ENCODE data around the gene COPS7A. TPM values are rescaled to one million over a fixed set of nuclear protein-coding genes. Genes with fewer than 3 reads are reported as not detected.
A peak's percentile ranks its signal among the peaks of the same experiment; 100 is the strongest.

Gene COPS7A
- total RNA-seq, 1 experiment from 2014 or later: 82.3 TPM

DNA sequence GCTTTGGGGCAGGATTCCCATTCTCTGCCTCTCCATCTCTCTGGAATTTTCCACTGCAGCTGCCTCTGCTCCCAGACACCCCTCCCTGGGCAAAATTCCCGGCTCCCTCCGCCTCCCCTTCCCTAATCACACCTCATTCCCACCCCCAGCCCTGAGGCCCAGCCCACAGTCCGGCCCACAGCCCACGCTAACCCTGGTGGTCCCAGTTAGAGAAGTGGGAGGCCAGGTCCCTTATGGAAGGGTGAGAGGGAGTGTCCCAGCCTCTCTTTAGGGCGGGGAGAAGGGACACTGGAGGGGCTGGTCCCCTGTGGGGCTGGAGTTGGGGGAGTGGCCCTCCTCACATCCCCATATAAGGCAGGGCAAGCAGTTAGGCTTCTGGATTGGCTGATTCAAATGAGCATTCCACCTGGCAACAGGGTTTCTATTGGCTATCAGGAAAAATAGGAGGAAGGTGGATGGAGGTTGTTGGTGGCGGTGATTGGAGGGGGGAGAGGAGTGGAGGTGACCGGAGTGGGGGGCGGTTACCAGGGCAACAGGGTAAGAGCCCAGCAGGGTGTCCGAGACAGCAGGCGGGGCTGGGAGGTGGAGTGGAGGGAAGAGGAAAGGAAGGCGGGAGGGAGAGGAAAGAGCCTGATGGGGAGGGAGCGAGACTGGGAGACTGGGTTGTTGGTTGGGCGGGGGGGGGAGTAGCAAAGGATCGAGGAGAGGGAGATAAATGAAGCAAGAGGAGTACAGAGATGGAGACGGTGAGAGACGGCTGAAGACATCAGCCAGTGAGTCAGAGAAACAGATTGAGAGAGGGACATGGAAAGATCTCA is 40.4 kb downstream of the COPS7A start:
- no peaks in the 10 kb centered on the region for H3F3A ChIP-seq (ENCODE audit: low read length, unreplicated experiment)

DNA sequence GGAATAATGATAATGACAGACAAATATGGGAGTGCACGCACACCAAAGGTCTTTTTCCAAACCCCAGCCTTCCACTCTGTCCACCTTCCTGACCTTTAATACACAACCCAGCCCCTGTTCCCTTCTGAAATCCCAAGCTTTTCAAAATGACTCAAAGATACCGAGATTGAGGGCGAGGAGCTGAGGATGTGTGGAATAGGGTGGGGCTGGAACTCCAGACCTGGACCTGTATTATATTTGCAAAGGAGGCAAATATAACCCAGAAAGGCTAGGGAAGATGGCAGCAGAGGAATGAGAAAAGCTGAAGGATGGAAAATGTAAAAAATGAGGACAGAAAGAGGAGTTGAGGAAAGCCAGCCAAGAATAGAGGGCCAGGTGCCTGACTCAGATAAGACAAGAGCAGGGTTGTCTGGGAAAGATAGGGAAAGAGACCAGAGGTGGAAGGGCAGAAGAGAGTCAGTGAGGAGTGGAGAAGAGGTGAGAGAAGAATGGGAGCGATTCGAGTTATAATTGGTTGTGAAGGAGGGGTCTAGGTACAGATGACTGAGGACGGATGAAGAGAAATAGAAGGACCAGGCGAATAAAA is 41.3 kb downstream of the COPS7A start:
- no peak for ATAC-seq
- DNase-seq: peak; percentile 9
- peak overlapping the region; percentile 69; the same call in 1 of the 2 replicates for H2AFZ ChIP-seq (ENCODE audit: low read length)

More for the DNA sequence above, 40.4 kb downstream of the COPS7A start:
- peaks cover 24% of the 10 kb centered on the region for H3K79me2 ChIP-seq (ENCODE audit: low read length)
- peak overlapping the region; percentile 38; the same call in 1 of the 2 replicates for H3K4me3 ChIP-seq (ENCODE audit: low read length)
- H3K9me2 ChIP-seq (replicated peaks; ENCODE audit: low read length): no peaks in the 10 kb centered on the region
- H4K20me1 ChIP-seq (ENCODE audit: low read length): no peaks in the 10 kb centered on the region; the same call in 1 of the 2 replicates
- H3K27me3 ChIP-seq (ENCODE audit: low read length): no peaks in the 10 kb centered on the region
- DNase-seq (peak; percentile 92), ATAC-seq (peak; percentile 69)
- peak overlapping the region; percentile 5; the same call in 1 of the 2 replicates for H3K27ac ChIP-seq (ENCODE audit: low read length)
- H3K36me3 ChIP-seq (ENCODE audit: low read depth, low read length): no peaks in the 10 kb centered on the region
- no peaks in the 10 kb centered on the region for H3K9me3 ChIP-seq (ENCODE audit: low read length)
- TF ChIP-seq, protein P1, sequence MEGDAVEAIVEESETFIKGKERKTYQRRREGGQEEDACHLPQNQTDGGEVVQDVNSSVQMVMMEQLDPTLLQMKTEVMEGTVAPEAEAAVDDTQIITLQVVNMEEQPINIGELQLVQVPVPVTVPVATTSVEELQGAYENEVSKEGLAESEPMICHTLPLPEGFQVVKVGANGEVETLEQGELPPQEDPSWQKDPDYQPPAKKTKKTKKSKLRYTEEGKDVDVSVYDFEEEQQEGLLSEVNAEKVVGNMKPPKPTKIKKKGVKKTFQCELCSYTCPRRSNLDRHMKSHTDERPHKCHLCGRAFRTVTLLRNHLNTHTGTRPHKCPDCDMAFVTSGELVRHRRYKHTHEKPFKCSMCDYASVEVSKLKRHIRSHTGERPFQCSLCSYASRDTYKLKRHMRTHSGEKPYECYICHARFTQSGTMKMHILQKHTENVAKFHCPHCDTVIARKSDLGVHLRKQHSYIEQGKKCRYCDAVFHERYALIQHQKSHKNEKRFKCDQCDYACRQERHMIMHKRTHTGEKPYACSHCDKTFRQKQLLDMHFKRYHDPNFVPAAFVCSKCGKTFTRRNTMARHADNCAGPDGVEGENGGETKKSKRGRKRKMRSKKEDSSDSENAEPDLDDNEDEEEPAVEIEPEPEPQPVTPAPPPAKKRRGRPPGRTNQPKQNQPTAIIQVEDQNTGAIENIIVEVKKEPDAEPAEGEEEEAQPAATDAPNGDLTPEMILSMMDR (conservative IDR thresholded peaks at IDR 0.05; ENCODE audit: low read depth, low read length): no peak
- TF ChIP-seq EZH2 (IDR thresholded peaks at IDR 0.05; ENCODE audit: low read length, unreplicated experiment) (no peak), EZH2phosphoT487 (IDR thresholded peaks at IDR 0.05; ENCODE audit: borderline replicate concordance, low read length) (no peak)
- peak overlapping the region; percentile 75 for H3K4me2 ChIP-seq (ENCODE audit: low read length)
- POLR2A ChIA-PET (ENCODE audit: unreplicated experiment): no interaction called here
- no peak overlapping the region for H3K9ac ChIP-seq (ENCODE audit: low read length)
- CTCF ChIA-PET: no interaction called here
- intact Hi-C loops (cut with micrococcal nuclease): no loop called here
- H2AFZ ChIP-seq (ENCODE audit: low read length): peak overlapping the region; percentile 75
- H3K4me1 ChIP-seq (ENCODE audit: insufficient read depth, low read length): peaks cover 36% of the 10 kb centered on the region
- BruUV-seq (replicated peaks): no TSS peak

More for the DNA sequence above, 41.3 kb downstream of the COPS7A start:
- Histone ChIP-seq H4K20me1 (ENCODE audit: low read length) (no peaks in the 10 kb centered on the region; the same call in 1 of the 2 replicates), H3F3A (ENCODE audit: low read length, unreplicated experiment) (no peaks in the 10 kb centered on the region), H3K27me3 (ENCODE audit: low read length) (no peaks in the 10 kb centered on the region), H3K9ac (ENCODE audit: low read length) (no peak overlapping the region), H3K79me2 (ENCODE audit: low read length) (peaks cover 27% of the 10 kb centered on the region), H3K9me3 (ENCODE audit: low read length) (no peaks in the 10 kb centered on the region), H3K9me2 (replicated peaks; ENCODE audit: low read length) (no peaks in the 10 kb centered on the region), H3K4me2 (ENCODE audit: low read length) (peak overlapping the region; percentile 75), H3K4me3 (ENCODE audit: low read length) (peak overlapping the region; percentile 67; the same call in 1 of the 2 replicates), H3K27ac (ENCODE audit: low read length) (peak overlapping the region; percentile 5; the same call in 1 of the 2 replicates), H3K4me1 (ENCODE audit: insufficient read depth, low read length) (peaks cover 36% of the 10 kb centered on the region), H3K36me3 (ENCODE audit: low read depth, low read length) (no peaks in the 10 kb centered on the region)
- POLR2A ChIA-PET (ENCODE audit: unreplicated experiment): interaction anchor here (0.7 kb wide), 1 partner anchor 12 kb away, joined by 8 read pairs; the partner anchor contains the start of gene MLF2
- TF ChIP-seq EZH2 (IDR thresholded peaks at IDR 0.05; ENCODE audit: low read length, unreplicated experiment) (no peak), EZH2phosphoT487 (IDR thresholded peaks at IDR 0.05; ENCODE audit: borderline replicate concordance, low read length) (no peak)
- TF ChIP-seq, protein P1 (conservative IDR thresholded peaks at IDR 0.05; ENCODE audit: low read depth, low read length): no peak
- CTCF ChIA-PET: no interaction called here
- intact Hi-C loops (cut with micrococcal nuclease): no loop called here
- no TSS peak for BruUV-seq (replicated peaks)

Measured in PC-3 (cell line).